ENCODE results near the gene ATG4D. TPM values are rescaled to one million over a fixed set of nuclear protein-coding genes. Genes with fewer than 3 reads are reported as not detected.
A peak's percentile ranks its signal among the peaks of the same experiment; 100 is the strongest.

ATG4D gene
- total and polyA plus RNA-seq, 2 experiments from 2014 or later: 15.1 to 55.5 TPM

GRCh38 chr19:10567656-10568055 is 24.0 kb downstream of the ATG4D start:
- Mint-ChIP-seq H3K36me3 (ENCODE audit: low read depth) (peaks cover 29% of the 10 kb centered on the region), H3K4me3 (peak overlapping the region; percentile 94), H3K9me3 (peaks cover 2% of the 10 kb centered on the region; the same call in 2 of the 3 replicates), H3K27me3 (ENCODE audit: insufficient read depth, low read depth, poor library complexity) (peaks cover 30% of the 10 kb centered on the region), H3K4me1 (peaks cover 34% of the 10 kb centered on the region), H3K27ac (no peak overlapping the region)
- H3K4me3 ChIP-seq: peak overlapping the region; percentile 83
- H3K79me2 ChIP-seq (replicated peaks; ENCODE audit: insufficient read depth): peaks cover 12% of the 10 kb centered on the region
- peaks cover 31% of the 10 kb centered on the region for H3F3A ChIP-seq (replicated peaks; ENCODE audit: low read depth)
- DNase-seq (ENCODE audit: low spot score) (no peak), ATAC-seq (no peak)
- no peaks in the 10 kb centered on the region for H3K36me3 ChIP-seq (ENCODE audit: insufficient read depth)
- peaks cover 5% of the 10 kb centered on the region for H4K20me1 ChIP-seq (replicated peaks; ENCODE audit: insufficient read depth)
- no peaks in the 10 kb centered on the region for H3K27me3 ChIP-seq (ENCODE audit: insufficient read depth)
- peak overlapping the region; percentile 52; the same call in 1 of the 2 replicates for H2AFZ ChIP-seq
- H3K9me2 ChIP-seq (ENCODE audit: insufficient read depth): no peaks in the 10 kb centered on the region
- H3K4me1 ChIP-seq (ENCODE audit: insufficient read depth): peaks cover 23% of the 10 kb centered on the region
- no peak for TF ChIP-seq EZH2 (IDR thresholded peaks at IDR 0.05; ENCODE audit: low read depth, unreplicated experiment)
- TF ChIP-seq STAT1 (IDR thresholded peaks at IDR 0.05; ENCODE audit: unreplicated experiment): no peak
- TF ChIP-seq JUNB (IDR thresholded peaks at IDR 0.05; ENCODE audit: unreplicated experiment): no peak
- no peak for TF ChIP-seq REST (IDR thresholded peaks at IDR 0.05; ENCODE audit: unreplicated experiment)
- TF ChIP-seq ZNF114 (CRISPR knock-in tag; IDR thresholded peaks at IDR 0.05): no peak
- no peak for TF ChIP-seq NANOG (IDR thresholded peaks at IDR 0.05; ENCODE audit: borderline replicate concordance)
- no peak for TF ChIP-seq CTCF (conservative IDR thresholded peaks at IDR 0.05; ENCODE audit: low read depth in 2 of 2)
- TF ChIP-seq ETS1 (IDR thresholded peaks at IDR 0.05): no peak
- no peak for TF ChIP-seq EZH2phosphoT487 (IDR thresholded peaks at IDR 0.05; ENCODE audit: unreplicated experiment)
- no peak for TF ChIP-seq ZNF331 (CRISPR knock-in tag; IDR thresholded peaks at IDR 0.05; ENCODE audit: low read depth)
- no peak for TF ChIP-seq CREB1 (CRISPR knock-in tag; IDR thresholded peaks at IDR 0.05; ENCODE audit: low read depth)
- TF ChIP-seq POLR2AphosphoS5 (IDR thresholded peaks at IDR 0.05; ENCODE audit: low read depth): no peak
- TF ChIP-seq ZNF462 (CRISPR knock-in tag; IDR thresholded peaks at IDR 0.05): no peak
- peak overlapping the region; percentile 94 for H3K4me2 ChIP-seq
- H3K27ac ChIP-seq (ENCODE audit: low read depth): 0 out of 2 replicates have a peak overlapping the region, but pooled peaks have one; percentile 9

Measured in GM23338 (cell line).